ENCODE data around the gene PSTK.

GRCh38 chr10:122968698-122969097 is 11.5 kb upstream of the PSTK start:
- TF ChIP-seq PHF8 (CRISPR knock-in tag; IDR thresholded peaks at IDR 0.05) (no peak), CTCF (CRISPR knock-in tag; IDR thresholded peaks at IDR 0.05) (no peak), ZBTB7A (CRISPR knock-in tag; IDR thresholded peaks at IDR 0.05) (no peak)
